Neural progenitor cell (in vitro differentiated cells): ENCODE results near the gene CSF1R.

Experiments
- EZH2 ChIP-seq: fragments of 200-600 bp; sonication (generic); IDR thresholded peaks from 2 replicates; pipeline ENCODE4 v1.6.1; 2017; ENCODE audit warnings: antibody characterized with exemption, mild to moderate bottlenecking, moderate library complexity
- TF ChIP-seq, protein P1 (sequence below): fragments of 200-600 bp; sonication (generic); IDR thresholded peaks from 2 replicates; pipeline ENCODE4 v1.5.1; 2017; ENCODE audit warnings: antibody characterized with exemption, mild to moderate bottlenecking

DNA sequence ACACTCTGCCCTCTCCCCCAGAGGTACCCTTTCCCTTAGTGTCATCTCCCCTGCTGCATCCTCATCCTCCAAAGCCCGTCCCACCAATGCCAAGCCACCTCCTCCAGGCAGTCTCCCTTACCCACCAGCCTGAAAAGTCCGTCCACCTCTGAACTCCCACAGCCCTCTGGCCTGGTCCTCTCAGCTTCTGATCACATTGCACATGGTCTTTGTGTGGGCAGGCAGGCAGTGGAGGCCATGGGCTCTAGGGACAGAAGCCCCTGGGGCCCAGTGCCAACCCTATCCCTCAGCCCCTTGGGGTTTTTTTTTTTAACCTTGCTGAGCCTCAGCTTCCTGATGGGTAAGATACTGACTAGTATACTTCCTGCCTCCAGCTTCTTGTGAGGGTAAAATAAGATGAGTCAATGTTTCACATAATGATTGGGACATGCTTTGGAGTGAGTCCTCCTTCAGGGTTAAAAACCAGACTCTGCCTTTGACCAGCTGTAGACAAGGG lies 19.4 kb downstream of the CSF1R start:
- TF ChIP-seq, protein P1, sequence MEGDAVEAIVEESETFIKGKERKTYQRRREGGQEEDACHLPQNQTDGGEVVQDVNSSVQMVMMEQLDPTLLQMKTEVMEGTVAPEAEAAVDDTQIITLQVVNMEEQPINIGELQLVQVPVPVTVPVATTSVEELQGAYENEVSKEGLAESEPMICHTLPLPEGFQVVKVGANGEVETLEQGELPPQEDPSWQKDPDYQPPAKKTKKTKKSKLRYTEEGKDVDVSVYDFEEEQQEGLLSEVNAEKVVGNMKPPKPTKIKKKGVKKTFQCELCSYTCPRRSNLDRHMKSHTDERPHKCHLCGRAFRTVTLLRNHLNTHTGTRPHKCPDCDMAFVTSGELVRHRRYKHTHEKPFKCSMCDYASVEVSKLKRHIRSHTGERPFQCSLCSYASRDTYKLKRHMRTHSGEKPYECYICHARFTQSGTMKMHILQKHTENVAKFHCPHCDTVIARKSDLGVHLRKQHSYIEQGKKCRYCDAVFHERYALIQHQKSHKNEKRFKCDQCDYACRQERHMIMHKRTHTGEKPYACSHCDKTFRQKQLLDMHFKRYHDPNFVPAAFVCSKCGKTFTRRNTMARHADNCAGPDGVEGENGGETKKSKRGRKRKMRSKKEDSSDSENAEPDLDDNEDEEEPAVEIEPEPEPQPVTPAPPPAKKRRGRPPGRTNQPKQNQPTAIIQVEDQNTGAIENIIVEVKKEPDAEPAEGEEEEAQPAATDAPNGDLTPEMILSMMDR: no peak
- TF ChIP-seq EZH2: no peak
